ENCODE results near the gene CKS1B.
"Not testable (repeated sequence)": the region's sequence is repeated elsewhere in the genome, so short reads cannot be mapped to it uniquely, and the experiment has no call there.

DNA sequence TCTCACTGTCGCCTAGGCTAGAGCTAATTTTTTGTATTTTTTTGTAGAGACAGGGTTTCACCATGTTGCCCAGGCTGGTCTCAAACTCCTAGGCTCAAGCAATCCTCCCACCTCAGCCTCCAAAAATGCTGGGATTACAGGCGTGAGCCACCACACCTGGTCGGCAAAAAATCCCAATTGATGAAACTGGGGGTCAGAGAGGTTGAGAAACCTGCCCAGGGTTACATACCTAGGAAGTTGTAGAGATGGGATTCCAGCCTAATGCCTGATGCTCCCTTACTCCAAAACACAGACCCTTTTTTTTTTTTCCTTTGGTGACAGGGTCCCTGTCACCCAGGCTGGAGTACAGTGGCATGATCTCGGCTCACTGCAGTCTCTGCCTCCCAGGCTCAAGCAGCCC is 12.3 kb downstream of the CKS1B start:
- not testable (repeated sequence) for TF ChIP-seq CTCF (IDR thresholded peaks at IDR 0.05; ENCODE audit: low read depth, low read length, missing input control); JUND (IDR thresholded peaks at IDR 0.05); SP1 (IDR thresholded peaks at IDR 0.05); RAD21 (IDR thresholded peaks at IDR 0.05); TAF1 (conservative IDR thresholded peaks at IDR 0.05); YY1 (IDR thresholded peaks at IDR 0.05); EGR1 (IDR thresholded peaks at IDR 0.05; ENCODE audit: low read depth in 2 of 2); GABPA (IDR thresholded peaks at IDR 0.05 in 1 of 2, conservative IDR thresholded peaks at IDR 0.05 in 1 of 2); FOXA2 (IDR thresholded peaks at IDR 0.05); HNF4A (conservative IDR thresholded peaks at IDR 0.05)
- TF ChIP-seq, protein P1, sequence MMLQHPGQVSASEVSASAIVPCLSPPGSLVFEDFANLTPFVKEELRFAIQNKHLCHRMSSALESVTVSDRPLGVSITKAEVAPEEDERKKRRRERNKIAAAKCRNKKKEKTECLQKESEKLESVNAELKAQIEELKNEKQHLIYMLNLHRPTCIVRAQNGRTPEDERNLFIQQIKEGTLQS (IDR thresholded peaks at IDR 0.05): not testable (repeated sequence)
- TF ChIP-seq, protein P2, sequence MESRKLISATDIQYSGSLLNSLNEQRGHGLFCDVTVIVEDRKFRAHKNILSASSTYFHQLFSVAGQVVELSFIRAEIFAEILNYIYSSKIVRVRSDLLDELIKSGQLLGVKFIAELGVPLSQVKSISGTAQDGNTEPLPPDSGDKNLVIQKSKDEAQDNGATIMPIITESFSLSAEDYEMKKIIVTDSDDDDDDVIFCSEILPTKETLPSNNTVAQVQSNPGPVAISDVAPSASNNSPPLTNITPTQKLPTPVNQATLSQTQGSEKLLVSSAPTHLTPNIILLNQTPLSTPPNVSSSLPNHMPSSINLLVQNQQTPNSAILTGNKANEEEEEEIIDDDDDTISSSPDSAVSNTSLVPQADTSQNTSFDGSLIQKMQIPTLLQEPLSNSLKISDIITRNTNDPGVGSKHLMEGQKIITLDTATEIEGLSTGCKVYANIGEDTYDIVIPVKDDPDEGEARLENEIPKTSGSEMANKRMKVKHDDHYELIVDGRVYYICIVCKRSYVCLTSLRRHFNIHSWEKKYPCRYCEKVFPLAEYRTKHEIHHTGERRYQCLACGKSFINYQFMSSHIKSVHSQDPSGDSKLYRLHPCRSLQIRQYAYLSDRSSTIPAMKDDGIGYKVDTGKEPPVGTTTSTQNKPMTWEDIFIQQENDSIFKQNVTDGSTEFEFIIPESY (IDR thresholded peaks at IDR 0.05): not testable (repeated sequence)
- TF ChIP-seq, protein P3, sequence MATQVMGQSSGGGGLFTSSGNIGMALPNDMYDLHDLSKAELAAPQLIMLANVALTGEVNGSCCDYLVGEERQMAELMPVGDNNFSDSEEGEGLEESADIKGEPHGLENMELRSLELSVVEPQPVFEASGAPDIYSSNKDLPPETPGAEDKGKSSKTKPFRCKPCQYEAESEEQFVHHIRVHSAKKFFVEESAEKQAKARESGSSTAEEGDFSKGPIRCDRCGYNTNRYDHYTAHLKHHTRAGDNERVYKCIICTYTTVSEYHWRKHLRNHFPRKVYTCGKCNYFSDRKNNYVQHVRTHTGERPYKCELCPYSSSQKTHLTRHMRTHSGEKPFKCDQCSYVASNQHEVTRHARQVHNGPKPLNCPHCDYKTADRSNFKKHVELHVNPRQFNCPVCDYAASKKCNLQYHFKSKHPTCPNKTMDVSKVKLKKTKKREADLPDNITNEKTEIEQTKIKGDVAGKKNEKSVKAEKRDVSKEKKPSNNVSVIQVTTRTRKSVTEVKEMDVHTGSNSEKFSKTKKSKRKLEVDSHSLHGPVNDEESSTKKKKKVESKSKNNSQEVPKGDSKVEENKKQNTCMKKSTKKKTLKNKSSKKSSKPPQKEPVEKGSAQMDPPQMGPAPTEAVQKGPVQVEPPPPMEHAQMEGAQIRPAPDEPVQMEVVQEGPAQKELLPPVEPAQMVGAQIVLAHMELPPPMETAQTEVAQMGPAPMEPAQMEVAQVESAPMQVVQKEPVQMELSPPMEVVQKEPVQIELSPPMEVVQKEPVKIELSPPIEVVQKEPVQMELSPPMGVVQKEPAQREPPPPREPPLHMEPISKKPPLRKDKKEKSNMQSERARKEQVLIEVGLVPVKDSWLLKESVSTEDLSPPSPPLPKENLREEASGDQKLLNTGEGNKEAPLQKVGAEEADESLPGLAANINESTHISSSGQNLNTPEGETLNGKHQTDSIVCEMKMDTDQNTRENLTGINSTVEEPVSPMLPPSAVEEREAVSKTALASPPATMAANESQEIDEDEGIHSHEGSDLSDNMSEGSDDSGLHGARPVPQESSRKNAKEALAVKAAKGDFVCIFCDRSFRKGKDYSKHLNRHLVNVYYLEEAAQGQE (IDR thresholded peaks at IDR 0.05): not testable (repeated sequence)
